Hematopoietic multipotent progenitor cell (in vitro differentiated cells): Measurements from ENCODE around the gene RPL5. TPM values are rescaled to one million over a fixed set of nuclear protein-coding genes. Genes with fewer than 3 reads are reported as not detected.
A peak's percentile ranks its signal among the peaks of the same experiment; 100 is the strongest.

Experiments used
- DNase-seq, 3 donors: peaks; one replicate each; pipeline ENCODE4 v3.0.0-alpha.2; 2011 to 2015; ENCODE audit warnings: low read depth in 2 of 3, low spot score in 2 of 3
- small RNA-seq: library from RNA; depleted of rRNA; stranded (forward); fragments of <200 nt; gene quantifications from one replicate; pipeline ENCODE3, GENCODE V24; 2012
- total RNA-seq: library from RNA; depleted of rRNA; stranded (reverse); fragments of >200 nt; gene quantifications from one replicate; pipeline ENCODE4 v1.2.3, GENCODE V29; 2012

The RPL5 gene
- total RNA-seq, 1 donor, result 2,198 TPM

DNA sequence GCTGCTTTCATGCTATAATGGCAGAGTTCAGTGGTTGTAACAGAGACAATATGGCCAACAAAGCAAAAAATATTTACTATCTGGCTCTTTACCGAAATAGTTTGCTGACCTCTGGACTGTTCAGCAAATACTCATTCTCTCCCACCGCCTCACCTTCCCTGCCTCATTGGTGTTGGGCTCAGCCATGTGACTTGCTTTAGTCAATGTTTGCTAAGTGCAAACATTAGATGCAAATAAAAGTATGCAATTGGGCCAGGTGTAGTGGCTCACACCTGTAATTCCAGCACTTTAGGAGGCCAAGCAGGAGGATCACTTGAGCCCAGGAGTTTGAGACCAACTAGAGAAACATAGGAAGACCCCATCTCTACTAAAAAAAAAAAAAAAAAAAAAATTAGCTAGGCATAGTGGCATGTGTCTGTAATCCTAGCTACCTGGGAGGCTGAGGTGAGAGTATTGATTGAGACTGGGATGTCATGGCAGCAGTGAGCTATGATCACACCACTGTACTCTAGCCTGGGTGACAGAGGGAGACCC is 55.1 kb downstream of the RPL5 start:
- DNase-seq, result no peak

DNA sequence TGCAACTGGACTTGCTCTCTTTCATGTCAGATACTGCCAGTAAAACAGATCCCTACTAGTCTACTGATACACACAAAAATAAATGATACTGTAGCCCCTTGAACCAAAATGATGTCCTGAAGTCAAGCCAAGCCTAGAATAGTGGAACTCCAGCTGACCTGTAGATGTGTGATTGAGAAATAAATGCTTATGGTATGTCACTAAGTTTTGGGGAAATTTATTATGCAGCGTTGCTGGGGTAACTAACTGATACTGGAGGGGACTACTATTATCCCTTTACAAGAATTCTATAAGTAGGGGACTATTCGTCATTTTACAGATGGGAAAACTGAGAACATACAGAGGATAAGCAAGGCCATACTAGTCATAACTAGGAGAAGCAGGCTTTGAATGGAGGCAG is 55.6 kb downstream of the RPL5 start:
- DNase-seq, result no peak

Small RNAs within 50 kb of the gene (small RNA-seq; reads per million reads assigned to genes)
- not detected for gene RF00432
- gene SNORA66, result 232 reads per million, percentile 98 among the genes with 10 or more reads in this experiment
- not detected for gene SNORD21

Other genes with a start within 250 kb of the RPL5 start
- 6.5 TPM for gene EVI5, start 46.9 kb upstream of the RPL5 start, total RNA-seq
- 0.27 TPM for gene DIPK1A, start 129.4 kb downstream of the RPL5 start, total RNA-seq
- 57.9 TPM for gene MTF2, start 247.2 kb downstream of the RPL5 start, total RNA-seq